K562 (cell line): ENCODE data around the gene CLNK. TPM values are rescaled to one million over a fixed set of nuclear protein-coding genes. Genes with fewer than 3 reads are reported as not detected.

ENCODE experiments used
- CAMTA2 ChIP-seq: fragments of 250-450 bp; sonication (Bioruptor Pico); conservative IDR thresholded peaks from 2 replicates; pipeline ENCODE4 v1.5.1; 2022
- ELF2 ChIP-seq: fragments of 250-450 bp; sonication (Bioruptor Pico); IDR thresholded peaks from 2 replicates; pipeline ENCODE4 v1.5.0; 2021; ENCODE audit warnings: mild to moderate bottlenecking
- LEF1 ChIP-seq: fragments of 450-650 bp; IDR thresholded peaks from 2 replicates; pipeline ENCODE4 v1.6.1; 2016; ENCODE audit warnings: mild to moderate bottlenecking
- MTF1 ChIP-seq: fragments of 250-450 bp; sonication (Bioruptor Pico); IDR thresholded peaks from 2 replicates; pipeline ENCODE4 v1.9.0; 2021; ENCODE audit warnings: moderate library complexity, mild to moderate bottlenecking, inconsistent platforms, borderline replicate concordance
- NR2C1 ChIP-seq, 2 experiments: fragments of 450-650 bp; IDR thresholded peaks; 2 replicates each; pipeline ENCODE4 v1.6.1; 2017; ENCODE audit warnings: mild to moderate bottlenecking in 2 of 2, antibody characterized with exemption in 1 of 2, inconsistent platforms in 1 of 2, missing compliant biosample characterization in 1 of 2, missing genetic modification characterization in 1 of 2
- SMAD3 ChIP-seq: fragments of 450-650 bp; formaldehyde crosslinking; conservative IDR thresholded peaks from 2 replicates; pipeline ENCODE4 v1.4.0; 2020; ENCODE audit warnings: mild to moderate bottlenecking
- TRIM28 ChIP-seq: fragments of 450-650 bp; IDR thresholded peaks from 2 replicates; pipeline ENCODE4 v1.6.1; 2017
- ZBTB1 ChIP-seq: sonication (generic); formaldehyde crosslinking; IDR thresholded peaks from 2 replicates; pipeline ENCODE4 v1.8.1; 2023; ENCODE audit warnings: missing genetic modification reagents, low read depth, mild to moderate bottlenecking, borderline replicate concordance
- ZC3H4 ChIP-seq: sonication (generic); formaldehyde crosslinking; IDR thresholded peaks from 2 replicates; pipeline ENCODE4 v1.9.0; 2021; ENCODE audit warnings: missing genetic modification reagents, borderline replicate concordance
- ZNF121 ChIP-seq: sonication (generic); formaldehyde crosslinking; conservative IDR thresholded peaks from 2 replicates; pipeline ENCODE4 v1.8.0; 2022; ENCODE audit warnings: missing genetic modification reagents
- ZNF175 ChIP-seq: fragments of 200-800 bp; sonication (Bioruptor generic); IDR thresholded peaks from 2 replicates; pipeline ENCODE4 v1.6.1; 2016; ENCODE audit warnings: low read depth, mild to moderate bottlenecking, missing genetic modification characterization, missing compliant biosample characterization
- ZNF224 ChIP-seq: sonication (generic); formaldehyde crosslinking; IDR thresholded peaks from 2 replicates; pipeline ENCODE4 v1.8.0; 2022; ENCODE audit warnings: mild to moderate bottlenecking, missing genetic modification reagents
- ZNF785 ChIP-seq: fragments of 250-450 bp; sonication (Bioruptor Pico); IDR thresholded peaks from 2 replicates; pipeline ENCODE4 v1.4.0; 2020; ENCODE audit warnings: mild to moderate bottlenecking
- polyA plus RNA-seq, 8 experiments: library from polyadenylated mRNA; depleted of rRNA in 4 of 8; stranded (reverse) in 5 of 8; unstranded in 3 of 8; fragments of >200 nt; fragmentation: Nextera tagmentation in 2 of 8; fragmentation: Illumina TruSeq in 1 of 8; extraction: Ambion mirVana in 2 of 8; extraction: Trizol in 1 of 8; gene quantifications; 2 replicates each; pipeline versions ENCODE4 v1.2.1 to v1.2.3, GENCODE V29; 2011 to 2014; ENCODE audit warnings: inconsistent platforms in 1 of 8, missing spikeins in 1 of 8
- total RNA-seq, 7 experiments: library from RNA; depleted of rRNA in 6 of 7; stranded (reverse); fragments of >200 nt in 6 of 7; fragmentation: Illumina TruSeq in 2 of 7; extraction: Trizol in 2 of 7; gene quantifications; 2 replicates each; pipeline versions ENCODE4 v1.2.1 to v1.2.3, GENCODE V29; 2011 to 2021; ENCODE audit warnings: low replicate concordance in 1 of 7
- TF ChIP-seq, protein P1 (sequence below): IDR thresholded peaks from 3 replicates; pipeline ENCODE4 v1.6.1; 2011; ENCODE audit warnings: borderline replicate concordance, mild to moderate bottlenecking; ENCODE audit not compliant: insufficient read length, insufficient read depth
- TF ChIP-seq, protein P2 (sequence below): fragments of 150-350 bp; conservative IDR thresholded peaks from 2 replicates; pipeline ENCODE4 v1.6.1; 2014; ENCODE audit warnings: low read length
- TF ChIP-seq, protein P3 (sequence below), 2 experiments: fragments of 450-650 bp; IDR thresholded peaks; 2 replicates each; pipeline ENCODE4 v1.6.1; 2018; ENCODE audit warnings: mild to moderate bottlenecking in 2 of 2, low read depth in 1 of 2; ENCODE audit not compliant: partially characterized antibody in 2 of 2
- TF ChIP-seq, protein P4 (sequence below), 3 experiments: IDR thresholded peaks in 2 of 3; conservative IDR thresholded peaks in 1 of 3; 2 replicates each; pipeline ENCODE4 v1.5.1; 2011 to 2012; ENCODE audit warnings: low read length in 3 of 3, mild to moderate bottlenecking in 3 of 3, control low read depth in 2 of 3, improper control_type of control experiment in 1 of 3, inconsistent platforms in 1 of 3, low read depth in 1 of 3, mixed read lengths in 1 of 3, moderate library complexity in 1 of 3; ENCODE audit not compliant: insufficient read depth in 2 of 3
- TF ChIP-seq, protein P5 (sequence below): fragments of 450-650 bp; formaldehyde crosslinking; IDR thresholded peaks from 2 replicates; pipeline ENCODE4 v1.4.0; 2022; ENCODE audit warnings: missing genetic modification characterization

The CLNK gene
- total and polyA plus RNA-seq, 9 of the 15 experiments (the other 6 are each of a cell fraction or from before 2014, with no cell fraction given), result not detected

DNA sequence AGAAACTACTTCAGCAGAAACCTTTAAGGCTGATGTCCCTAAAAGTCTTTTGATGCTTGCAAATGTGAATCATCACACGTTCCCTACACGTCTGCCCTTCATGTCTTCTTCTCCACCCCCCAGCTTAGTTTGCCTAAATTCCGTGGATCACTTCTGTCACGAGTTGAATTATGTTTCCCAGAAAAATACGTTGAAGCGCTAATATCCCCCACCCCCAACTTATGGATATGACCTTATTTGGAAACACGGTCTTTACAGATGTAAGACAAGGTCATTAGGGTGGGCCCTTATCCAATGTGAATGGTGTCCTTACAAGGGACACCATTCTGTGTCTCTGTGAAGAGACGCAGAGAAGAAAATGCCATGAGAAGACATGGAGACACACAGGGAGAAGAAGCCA, 225.3 kb downstream of the CLNK start (continued):
- TF ChIP-seq, protein P1, sequence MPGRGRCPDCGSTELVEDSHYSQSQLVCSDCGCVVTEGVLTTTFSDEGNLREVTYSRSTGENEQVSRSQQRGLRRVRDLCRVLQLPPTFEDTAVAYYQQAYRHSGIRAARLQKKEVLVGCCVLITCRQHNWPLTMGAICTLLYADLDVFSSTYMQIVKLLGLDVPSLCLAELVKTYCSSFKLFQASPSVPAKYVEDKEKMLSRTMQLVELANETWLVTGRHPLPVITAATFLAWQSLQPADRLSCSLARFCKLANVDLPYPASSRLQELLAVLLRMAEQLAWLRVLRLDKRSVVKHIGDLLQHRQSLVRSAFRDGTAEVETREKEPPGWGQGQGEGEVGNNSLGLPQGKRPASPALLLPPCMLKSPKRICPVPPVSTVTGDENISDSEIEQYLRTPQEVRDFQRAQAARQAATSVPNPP, result no peak
- TF ChIP-seq TRIM28, result no peak
- TF ChIP-seq SMAD3, result no peak
- TF ChIP-seq ZNF121 (CRISPR knock-in tag), result no peak
- TF ChIP-seq CAMTA2, result no peak
- no peak for TF ChIP-seq ZNF785
- no peak for TF ChIP-seq ZNF224
- TF ChIP-seq, protein P2, sequence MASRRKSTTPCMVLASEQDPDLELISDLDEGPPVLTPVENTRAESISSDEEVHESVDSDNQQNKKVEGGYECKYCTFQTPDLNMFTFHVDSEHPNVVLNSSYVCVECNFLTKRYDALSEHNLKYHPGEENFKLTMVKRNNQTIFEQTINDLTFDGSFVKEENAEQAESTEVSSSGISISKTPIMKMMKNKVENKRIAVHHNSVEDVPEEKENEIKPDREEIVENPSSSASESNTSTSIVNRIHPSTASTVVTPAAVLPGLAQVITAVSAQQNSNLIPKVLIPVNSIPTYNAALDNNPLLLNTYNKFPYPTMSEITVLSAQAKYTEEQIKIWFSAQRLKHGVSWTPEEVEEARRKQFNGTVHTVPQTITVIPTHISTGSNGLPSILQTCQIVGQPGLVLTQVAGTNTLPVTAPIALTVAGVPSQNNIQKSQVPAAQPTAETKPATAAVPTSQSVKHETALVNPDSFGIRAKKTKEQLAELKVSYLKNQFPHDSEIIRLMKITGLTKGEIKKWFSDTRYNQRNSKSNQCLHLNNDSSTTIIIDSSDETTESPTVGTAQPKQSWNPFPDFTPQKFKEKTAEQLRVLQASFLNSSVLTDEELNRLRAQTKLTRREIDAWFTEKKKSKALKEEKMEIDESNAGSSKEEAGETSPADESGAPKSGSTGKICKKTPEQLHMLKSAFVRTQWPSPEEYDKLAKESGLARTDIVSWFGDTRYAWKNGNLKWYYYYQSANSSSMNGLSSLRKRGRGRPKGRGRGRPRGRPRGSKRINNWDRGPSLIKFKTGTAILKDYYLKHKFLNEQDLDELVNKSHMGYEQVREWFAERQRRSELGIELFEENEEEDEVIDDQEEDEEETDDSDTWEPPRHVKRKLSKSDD, result no peak
- no peak for TF ChIP-seq ZBTB1 (CRISPR knock-in tag)
- no peak for TF ChIP-seq ZNF175 (CRISPR knock-in tag)
- TF ChIP-seq MTF1 (CRISPR knock-in tag), result no peak
- no peak for TF ChIP-seq NR2C1 (IDR thresholded peaks at IDR 0.05)
- TF ChIP-seq NR2C1 (tag; IDR thresholded peaks at IDR 0.05), result no peak
- no peak for TF ChIP-seq ELF2 (CRISPR knock-in tag)
- no peak for TF ChIP-seq ZC3H4
- 0 out of 2 replicates have a peak, but pooled peaks have one; percentile 52 for TF ChIP-seq LEF1
- TF ChIP-seq, protein P3, sequence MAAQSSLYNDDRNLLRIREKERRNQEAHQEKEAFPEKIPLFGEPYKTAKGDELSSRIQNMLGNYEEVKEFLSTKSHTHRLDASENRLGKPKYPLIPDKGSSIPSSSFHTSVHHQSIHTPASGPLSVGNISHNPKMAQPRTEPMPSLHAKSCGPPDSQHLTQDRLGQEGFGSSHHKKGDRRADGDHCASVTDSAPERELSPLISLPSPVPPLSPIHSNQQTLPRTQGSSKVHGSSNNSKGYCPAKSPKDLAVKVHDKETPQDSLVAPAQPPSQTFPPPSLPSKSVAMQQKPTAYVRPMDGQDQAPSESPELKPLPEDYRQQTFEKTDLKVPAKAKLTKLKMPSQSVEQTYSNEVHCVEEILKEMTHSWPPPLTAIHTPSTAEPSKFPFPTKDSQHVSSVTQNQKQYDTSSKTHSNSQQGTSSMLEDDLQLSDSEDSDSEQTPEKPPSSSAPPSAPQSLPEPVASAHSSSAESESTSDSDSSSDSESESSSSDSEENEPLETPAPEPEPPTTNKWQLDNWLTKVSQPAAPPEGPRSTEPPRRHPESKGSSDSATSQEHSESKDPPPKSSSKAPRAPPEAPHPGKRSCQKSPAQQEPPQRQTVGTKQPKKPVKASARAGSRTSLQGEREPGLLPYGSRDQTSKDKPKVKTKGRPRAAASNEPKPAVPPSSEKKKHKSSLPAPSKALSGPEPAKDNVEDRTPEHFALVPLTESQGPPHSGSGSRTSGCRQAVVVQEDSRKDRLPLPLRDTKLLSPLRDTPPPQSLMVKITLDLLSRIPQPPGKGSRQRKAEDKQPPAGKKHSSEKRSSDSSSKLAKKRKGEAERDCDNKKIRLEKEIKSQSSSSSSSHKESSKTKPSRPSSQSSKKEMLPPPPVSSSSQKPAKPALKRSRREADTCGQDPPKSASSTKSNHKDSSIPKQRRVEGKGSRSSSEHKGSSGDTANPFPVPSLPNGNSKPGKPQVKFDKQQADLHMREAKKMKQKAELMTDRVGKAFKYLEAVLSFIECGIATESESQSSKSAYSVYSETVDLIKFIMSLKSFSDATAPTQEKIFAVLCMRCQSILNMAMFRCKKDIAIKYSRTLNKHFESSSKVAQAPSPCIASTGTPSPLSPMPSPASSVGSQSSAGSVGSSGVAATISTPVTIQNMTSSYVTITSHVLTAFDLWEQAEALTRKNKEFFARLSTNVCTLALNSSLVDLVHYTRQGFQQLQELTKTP (IDR thresholded peaks at IDR 0.05; ENCODE audit: low read depth in 1 of 2, partially characterized antibody in 2 of 2), result peak in 1 of 2 experiments; percentile 7
- TF ChIP-seq, protein P4, sequence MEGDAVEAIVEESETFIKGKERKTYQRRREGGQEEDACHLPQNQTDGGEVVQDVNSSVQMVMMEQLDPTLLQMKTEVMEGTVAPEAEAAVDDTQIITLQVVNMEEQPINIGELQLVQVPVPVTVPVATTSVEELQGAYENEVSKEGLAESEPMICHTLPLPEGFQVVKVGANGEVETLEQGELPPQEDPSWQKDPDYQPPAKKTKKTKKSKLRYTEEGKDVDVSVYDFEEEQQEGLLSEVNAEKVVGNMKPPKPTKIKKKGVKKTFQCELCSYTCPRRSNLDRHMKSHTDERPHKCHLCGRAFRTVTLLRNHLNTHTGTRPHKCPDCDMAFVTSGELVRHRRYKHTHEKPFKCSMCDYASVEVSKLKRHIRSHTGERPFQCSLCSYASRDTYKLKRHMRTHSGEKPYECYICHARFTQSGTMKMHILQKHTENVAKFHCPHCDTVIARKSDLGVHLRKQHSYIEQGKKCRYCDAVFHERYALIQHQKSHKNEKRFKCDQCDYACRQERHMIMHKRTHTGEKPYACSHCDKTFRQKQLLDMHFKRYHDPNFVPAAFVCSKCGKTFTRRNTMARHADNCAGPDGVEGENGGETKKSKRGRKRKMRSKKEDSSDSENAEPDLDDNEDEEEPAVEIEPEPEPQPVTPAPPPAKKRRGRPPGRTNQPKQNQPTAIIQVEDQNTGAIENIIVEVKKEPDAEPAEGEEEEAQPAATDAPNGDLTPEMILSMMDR (IDR thresholded peaks at IDR 0.05 in 2 of 3, conservative IDR thresholded peaks at IDR 0.05 in 1 of 3; ENCODE audit: insufficient read depth in 2 of 3, low read depth in 1 of 3, low read length in 3 of 3), result no peak
- TF ChIP-seq, protein P5, sequence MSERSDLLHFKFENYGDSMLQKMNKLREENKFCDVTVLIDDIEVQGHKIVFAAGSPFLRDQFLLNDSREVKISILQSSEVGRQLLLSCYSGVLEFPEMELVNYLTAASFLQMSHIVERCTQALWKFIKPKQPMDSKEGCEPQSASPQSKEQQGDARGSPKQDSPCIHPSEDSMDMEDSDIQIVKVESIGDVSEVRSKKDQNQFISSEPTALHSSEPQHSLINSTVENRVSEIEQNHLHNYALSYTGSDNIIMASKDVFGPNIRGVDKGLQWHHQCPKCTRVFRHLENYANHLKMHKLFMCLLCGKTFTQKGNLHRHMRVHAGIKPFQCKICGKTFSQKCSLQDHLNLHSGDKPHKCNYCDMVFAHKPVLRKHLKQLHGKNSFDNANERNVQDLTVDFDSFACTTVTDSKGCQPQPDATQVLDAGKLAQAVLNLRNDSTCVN, result no peak
